Measurements from ENCODE around the gene ACTG1. TPM values are rescaled to one million over a fixed set of nuclear protein-coding genes. Genes with fewer than 3 reads are reported as not detected.

The ACTG1 gene
- 1,613 TPM for total RNA-seq

DNA sequence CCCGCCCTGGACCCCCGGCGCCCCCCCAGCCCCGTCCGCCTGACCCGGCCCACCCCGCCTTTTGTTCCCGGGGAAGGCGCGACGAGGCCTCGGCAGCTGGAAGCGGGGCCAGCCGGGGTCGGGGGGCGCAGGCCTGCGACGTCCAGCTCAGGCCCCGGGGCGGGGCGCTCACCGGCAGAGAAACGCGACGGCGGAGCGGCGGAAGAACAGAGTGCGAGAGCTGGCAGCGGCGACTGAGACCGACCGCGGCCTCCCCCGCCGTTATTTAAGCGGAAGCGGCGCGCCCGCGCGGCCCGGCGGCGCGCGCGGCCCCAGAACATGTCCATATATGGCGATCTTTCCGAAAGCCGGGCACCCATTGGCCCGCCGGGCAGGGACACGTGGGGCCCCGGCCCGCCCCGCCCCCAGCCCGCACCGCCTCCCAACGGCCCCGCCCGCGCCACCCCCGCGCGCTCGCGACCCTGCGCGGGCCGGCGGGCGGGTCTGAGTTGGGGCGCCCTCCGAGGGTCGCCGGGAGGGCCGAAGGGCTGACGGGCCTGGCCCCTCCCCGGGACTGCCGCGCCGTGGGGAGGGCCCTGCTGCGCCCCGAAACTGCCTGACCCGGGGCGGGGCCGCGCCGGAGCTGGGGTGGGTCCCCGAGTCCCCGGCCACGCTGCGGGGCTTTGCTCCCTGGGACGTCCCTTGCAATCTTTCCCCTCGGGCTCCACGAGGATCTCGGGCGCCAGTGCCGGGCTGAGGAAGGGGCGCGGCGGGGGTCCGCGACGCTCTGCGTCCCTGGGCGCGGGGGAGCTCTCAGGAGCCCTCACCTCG, at the start of gene ACTG1:
TSS of gene ACTG1 (minus strand) at position 238 of the 810 bp plus-strand sequence. CDS start 445 bp downstream, outside the sequence.
- peaks cover 37 to 62% (median 43%) of the 10 kb centered on the region in 3 donors for H3K4me1 ChIP-seq (ENCODE audit: control insufficient read depth in 3 of 3, insufficient read depth in 3 of 3, low read length in 3 of 3)
- H3K9ac ChIP-seq (ENCODE audit: low read depth in 1 of 3, low read length in 3 of 3), result peak within 1 kb of the TSS; percentile 91 to 97 (median 94)
- H3K36me3 ChIP-seq (ENCODE audit: control insufficient read depth in 3 of 3, insufficient read depth in 3 of 3, low read length in 3 of 3), result peaks cover 33 to 38% (median 35%) of the 10 kb centered on the region in 3 donors
- H3K27me3 ChIP-seq (ENCODE audit: control insufficient read depth in 3 of 3, insufficient read depth in 3 of 3, low read length in 3 of 3), result no peaks in the 10 kb centered on the region
- H3K9me3 ChIP-seq (ENCODE audit: control insufficient read depth in 3 of 3, low read length in 3 of 3), result peaks cover 0 to 2% (median 0%) of the 10 kb centered on the region in 3 donors
- H3K4me3 ChIP-seq (ENCODE audit: low read length in 3 of 3), result peak within 1 kb of the TSS; percentile 92 to 97 (median 94)
- H3K27ac ChIP-seq (ENCODE audit: low read depth, low read length), result peak within 1 kb of the TSS; percentile 99

DNA sequence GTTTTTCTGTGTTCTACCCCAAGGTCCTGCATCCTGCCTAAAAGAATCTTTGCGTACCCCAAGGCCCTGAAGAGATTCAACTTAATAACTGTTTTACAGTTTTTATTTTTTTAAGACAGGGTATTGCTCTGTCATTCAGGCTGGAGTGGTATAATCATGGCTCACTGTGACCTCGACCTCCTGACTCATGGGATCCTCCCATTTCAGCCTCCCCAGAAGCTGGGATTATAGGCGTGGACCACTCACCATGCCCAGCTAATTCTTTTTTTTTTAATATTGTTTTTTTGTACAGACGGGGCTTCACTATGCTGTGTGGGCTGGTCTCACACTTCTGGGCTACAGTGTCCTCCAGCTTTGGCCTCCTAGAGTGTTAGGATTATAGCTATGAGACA, 48.9 kb upstream of the ACTG1 start:
- Histone ChIP-seq H3K27me3 (ENCODE audit: control insufficient read depth in 3 of 3, insufficient read depth in 3 of 3, low read length in 3 of 3) (no peaks in the 10 kb centered on the region), H3K36me3 (ENCODE audit: control insufficient read depth in 3 of 3, insufficient read depth in 3 of 3, low read length in 3 of 3) (peaks cover 63 to 82% (median 70%) of the 10 kb centered on the region in 3 donors), H3K9me3 (ENCODE audit: control insufficient read depth in 3 of 3, low read length in 3 of 3) (no peaks in the 10 kb centered on the region), H3K4me3 (ENCODE audit: low read length in 3 of 3) (no peak overlapping the region), H3K27ac (ENCODE audit: low read depth, low read length) (no peak overlapping the region), H3K4me1 (ENCODE audit: control insufficient read depth in 3 of 3, insufficient read depth in 3 of 3, low read length in 3 of 3) (peaks cover 10 to 27% (median 20%) of the 10 kb centered on the region in 3 donors), H3K9ac (ENCODE audit: low read depth in 1 of 3, low read length in 3 of 3) (no peak overlapping the region)

DNA sequence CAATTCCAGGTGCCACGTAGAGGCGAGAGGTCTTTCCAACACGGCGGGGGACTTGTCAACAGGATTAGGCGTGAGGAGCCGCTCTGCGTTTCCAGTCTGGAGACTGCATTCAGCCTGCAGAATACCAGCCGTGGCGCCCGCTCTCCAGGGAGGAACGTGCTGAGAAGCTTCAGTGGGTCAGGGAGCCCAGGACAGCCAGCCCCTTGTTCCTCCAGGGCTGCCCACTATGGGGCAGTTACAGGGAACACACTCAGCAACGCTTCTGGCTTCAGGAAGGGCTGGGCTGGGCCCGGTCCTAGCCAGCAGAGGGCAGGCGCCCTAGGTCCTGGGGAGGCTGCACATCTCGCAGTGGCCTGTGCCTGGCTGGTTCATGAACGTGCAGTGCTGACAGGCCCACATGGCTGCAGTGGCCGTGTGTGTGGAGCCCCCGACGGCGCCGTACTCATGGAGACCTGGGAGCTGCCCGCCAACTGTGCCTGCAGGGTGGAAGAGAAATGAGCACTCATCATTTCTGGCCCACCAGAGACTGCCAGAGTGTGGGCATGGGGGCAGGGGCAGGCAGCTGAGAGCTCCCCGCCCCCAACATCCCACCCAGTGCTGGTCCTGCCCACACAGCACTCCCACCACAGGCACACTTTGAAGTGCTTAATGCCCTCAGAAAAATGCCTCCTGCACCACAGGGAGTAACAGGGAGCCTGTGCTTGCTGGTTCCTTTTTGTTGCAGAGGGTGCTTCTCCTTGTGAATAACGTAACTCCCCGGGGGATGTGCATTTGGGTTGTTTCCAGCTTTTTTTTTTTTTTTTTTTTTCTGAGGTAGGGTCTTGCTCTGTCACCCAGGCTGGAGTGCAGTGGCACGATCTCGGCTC, 46.6 kb upstream of the ACTG1 start:
- Histone ChIP-seq H3K9ac (ENCODE audit: low read depth in 1 of 3, low read length in 3 of 3) (no peak overlapping the region), H3K27ac (ENCODE audit: low read depth, low read length) (no peak overlapping the region), H3K27me3 (ENCODE audit: control insufficient read depth in 3 of 3, insufficient read depth in 3 of 3, low read length in 3 of 3) (no peaks in the 10 kb centered on the region), H3K36me3 (ENCODE audit: control insufficient read depth in 3 of 3, insufficient read depth in 3 of 3, low read length in 3 of 3) (peaks cover 51 to 64% (median 52%) of the 10 kb centered on the region in 3 donors), H3K9me3 (ENCODE audit: control insufficient read depth in 3 of 3, low read length in 3 of 3) (no peaks in the 10 kb centered on the region), H3K4me3 (ENCODE audit: low read length in 3 of 3) (no peak overlapping the region), H3K4me1 (ENCODE audit: control insufficient read depth in 3 of 3, insufficient read depth in 3 of 3, low read length in 3 of 3) (peaks cover 6 to 27% (median 18%) of the 10 kb centered on the region in 3 donors)

DNA sequence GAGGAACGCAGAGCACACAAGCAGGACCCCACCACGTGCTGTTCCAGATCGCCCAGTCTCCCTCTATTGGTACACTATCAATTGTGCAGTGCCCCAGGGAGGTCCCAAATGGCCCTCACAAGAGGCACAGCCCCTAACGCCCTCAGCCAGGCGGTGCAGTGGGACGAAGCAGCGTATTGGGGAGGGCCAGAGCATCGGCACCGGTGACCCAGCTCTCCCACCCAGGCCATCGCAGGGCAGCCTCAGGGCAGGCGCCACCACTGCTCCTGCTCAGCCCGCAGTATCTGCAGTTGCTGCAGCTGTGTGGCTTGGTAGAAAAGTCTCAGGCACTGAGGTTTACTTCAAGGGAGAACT, 45.5 kb upstream of the ACTG1 start:
- Histone ChIP-seq H3K4me1 (ENCODE audit: control insufficient read depth in 3 of 3, insufficient read depth in 3 of 3, low read length in 3 of 3) (peaks cover 17 to 38% (median 29%) of the 10 kb centered on the region in 3 donors), H3K4me3 (ENCODE audit: low read length in 3 of 3) (no peak overlapping the region), H3K9me3 (ENCODE audit: control insufficient read depth in 3 of 3, low read length in 3 of 3) (no peaks in the 10 kb centered on the region), H3K27ac (ENCODE audit: low read depth, low read length) (no peak overlapping the region), H3K9ac (ENCODE audit: low read depth in 1 of 3, low read length in 3 of 3) (peak overlapping the region in 1 of 3 donors; percentile 33), H3K36me3 (ENCODE audit: control insufficient read depth in 3 of 3, insufficient read depth in 3 of 3, low read length in 3 of 3) (peaks cover 41 to 53% (median 42%) of the 10 kb centered on the region in 3 donors), H3K27me3 (ENCODE audit: control insufficient read depth in 3 of 3, insufficient read depth in 3 of 3, low read length in 3 of 3) (no peaks in the 10 kb centered on the region)

DNA sequence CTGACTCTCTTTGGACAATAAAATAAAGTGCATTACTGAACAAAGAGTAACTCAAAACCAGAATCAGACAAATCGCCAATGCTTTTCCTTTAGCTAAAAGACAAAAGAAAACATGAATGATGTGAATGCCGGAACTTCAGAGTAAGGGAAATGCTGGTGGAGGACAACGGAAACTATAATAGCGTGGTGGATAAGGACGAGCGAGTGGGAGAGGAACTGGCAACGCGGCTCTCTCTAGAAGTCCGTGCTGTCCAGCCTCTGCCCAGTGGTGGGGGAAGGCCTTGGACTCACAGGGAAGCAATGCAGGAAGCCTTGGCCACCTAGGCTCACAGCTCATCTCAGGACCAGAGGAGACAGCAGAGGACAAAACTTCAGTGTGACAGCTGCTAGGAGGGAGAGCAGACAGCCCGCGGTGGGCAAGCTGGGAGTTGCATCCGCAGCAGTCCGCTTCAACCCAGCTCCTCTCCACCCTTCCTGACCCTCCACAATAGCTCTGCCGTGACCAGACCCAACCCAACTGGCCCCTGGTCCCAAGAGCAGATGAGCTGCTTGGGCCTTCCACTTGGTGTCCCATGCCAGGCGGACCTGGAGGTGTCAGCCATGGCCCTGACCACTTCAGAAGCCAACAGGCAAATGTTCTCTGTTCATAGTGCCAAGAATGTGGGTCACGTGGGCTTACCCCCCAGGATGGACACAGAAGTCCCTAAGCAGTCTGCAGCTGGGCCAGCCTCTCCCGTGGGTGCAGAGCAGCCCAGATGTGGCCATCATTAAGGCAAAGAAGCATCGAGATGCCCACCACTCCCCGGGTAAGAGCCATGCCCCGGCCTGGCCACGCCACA, 44.9 kb upstream of the ACTG1 start:
- no peak overlapping the region for H3K27ac ChIP-seq (ENCODE audit: low read depth, low read length)

DNA sequence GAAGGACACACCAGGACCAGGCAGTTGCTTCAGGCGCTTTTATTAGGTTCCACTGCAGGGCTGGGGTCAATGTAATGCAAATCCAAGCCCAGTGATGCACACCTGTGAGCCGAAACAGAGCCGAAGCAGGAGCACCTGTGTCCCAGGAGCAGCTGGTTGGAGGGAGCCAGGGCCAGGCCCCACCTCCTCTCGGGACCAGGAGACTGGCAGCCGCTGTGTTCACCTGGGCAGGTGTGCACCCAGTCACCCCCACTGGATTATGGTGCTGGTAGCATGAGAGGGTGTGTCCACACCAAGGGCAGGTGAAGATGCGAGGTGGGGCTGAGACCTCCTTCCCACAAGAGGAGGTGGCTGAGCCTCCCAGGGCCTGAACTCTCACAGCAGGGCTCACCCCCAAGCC, 44.3 kb upstream of the ACTG1 start:
- Histone ChIP-seq H3K27ac (ENCODE audit: low read depth, low read length) (peak overlapping the region; percentile 26), H3K27me3 (ENCODE audit: control insufficient read depth in 3 of 3, insufficient read depth in 3 of 3, low read length in 3 of 3) (no peaks in the 10 kb centered on the region), H3K9me3 (ENCODE audit: control insufficient read depth in 3 of 3, low read length in 3 of 3) (no peaks in the 10 kb centered on the region), H3K4me1 (ENCODE audit: control insufficient read depth in 3 of 3, insufficient read depth in 3 of 3, low read length in 3 of 3) (peaks cover 20 to 46% (median 35%) of the 10 kb centered on the region in 3 donors), H3K4me3 (ENCODE audit: low read length in 3 of 3) (no peak overlapping the region), H3K36me3 (ENCODE audit: control insufficient read depth in 3 of 3, insufficient read depth in 3 of 3, low read length in 3 of 3) (peaks cover 35 to 45% (median 37%) of the 10 kb centered on the region in 3 donors), H3K9ac (ENCODE audit: low read depth in 1 of 3, low read length in 3 of 3) (no peak overlapping the region)

More for the DNA sequence above, 44.9 kb upstream of the ACTG1 start:
- peaks cover 20 to 44% (median 35%) of the 10 kb centered on the region in 3 donors for H3K4me1 ChIP-seq (ENCODE audit: control insufficient read depth in 3 of 3, insufficient read depth in 3 of 3, low read length in 3 of 3)
- H3K36me3 ChIP-seq (ENCODE audit: control insufficient read depth in 3 of 3, insufficient read depth in 3 of 3, low read length in 3 of 3), result peaks cover 38 to 50% (median 40%) of the 10 kb centered on the region in 3 donors
- H3K9ac ChIP-seq (ENCODE audit: low read depth in 1 of 3, low read length in 3 of 3), result peak overlapping the region in 1 of 3 donors; percentile 33
- no peaks in the 10 kb centered on the region for H3K27me3 ChIP-seq (ENCODE audit: control insufficient read depth in 3 of 3, insufficient read depth in 3 of 3, low read length in 3 of 3)
- H3K9me3 ChIP-seq (ENCODE audit: control insufficient read depth in 3 of 3, low read length in 3 of 3), result no peaks in the 10 kb centered on the region
- no peak overlapping the region for H3K4me3 ChIP-seq (ENCODE audit: low read length in 3 of 3)

DNA sequence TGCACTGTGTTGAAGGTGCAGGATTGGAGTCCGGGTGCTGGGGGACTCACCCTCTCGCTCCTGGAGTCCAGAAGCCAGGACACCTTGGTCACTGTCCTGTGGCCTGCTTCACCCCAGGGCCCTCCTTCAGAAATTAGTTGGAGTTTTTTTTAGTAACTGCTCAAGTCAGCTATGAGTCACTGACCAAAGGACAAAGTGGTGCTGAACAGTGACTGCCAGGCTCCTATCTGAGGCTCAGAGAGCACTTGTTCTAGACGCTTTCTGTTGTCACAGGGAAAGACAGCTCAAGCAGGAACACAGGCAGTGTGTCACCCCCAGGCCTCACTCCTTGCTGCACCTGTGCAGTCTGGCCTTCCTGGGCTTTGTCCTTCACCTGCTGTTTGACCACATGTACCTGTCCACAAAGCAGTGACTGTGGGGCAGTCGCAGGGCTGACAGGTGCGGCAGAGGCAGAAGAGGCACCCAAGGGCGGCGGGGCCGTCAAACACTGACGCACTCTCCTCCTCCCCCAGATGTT, 43.6 kb upstream of the ACTG1 start:
- H3K9me3 ChIP-seq (ENCODE audit: control insufficient read depth in 3 of 3, low read length in 3 of 3), result no peaks in the 10 kb centered on the region
- H3K27me3 ChIP-seq (ENCODE audit: control insufficient read depth in 3 of 3, insufficient read depth in 3 of 3, low read length in 3 of 3), result no peaks in the 10 kb centered on the region
- H3K4me3 ChIP-seq (ENCODE audit: low read length in 3 of 3), result no peak overlapping the region
- H3K36me3 ChIP-seq (ENCODE audit: control insufficient read depth in 3 of 3, insufficient read depth in 3 of 3, low read length in 3 of 3), result peaks cover 31 to 39% (median 33%) of the 10 kb centered on the region in 3 donors
- peak overlapping the region; percentile 12 to 66 (median 23) for H3K9ac ChIP-seq (ENCODE audit: low read depth in 1 of 3, low read length in 3 of 3)
- peak overlapping the region; percentile 26 for H3K27ac ChIP-seq (ENCODE audit: low read depth, low read length)
- peaks cover 26 to 52% (median 40%) of the 10 kb centered on the region in 3 donors for H3K4me1 ChIP-seq (ENCODE audit: control insufficient read depth in 3 of 3, insufficient read depth in 3 of 3, low read length in 3 of 3)

DNA sequence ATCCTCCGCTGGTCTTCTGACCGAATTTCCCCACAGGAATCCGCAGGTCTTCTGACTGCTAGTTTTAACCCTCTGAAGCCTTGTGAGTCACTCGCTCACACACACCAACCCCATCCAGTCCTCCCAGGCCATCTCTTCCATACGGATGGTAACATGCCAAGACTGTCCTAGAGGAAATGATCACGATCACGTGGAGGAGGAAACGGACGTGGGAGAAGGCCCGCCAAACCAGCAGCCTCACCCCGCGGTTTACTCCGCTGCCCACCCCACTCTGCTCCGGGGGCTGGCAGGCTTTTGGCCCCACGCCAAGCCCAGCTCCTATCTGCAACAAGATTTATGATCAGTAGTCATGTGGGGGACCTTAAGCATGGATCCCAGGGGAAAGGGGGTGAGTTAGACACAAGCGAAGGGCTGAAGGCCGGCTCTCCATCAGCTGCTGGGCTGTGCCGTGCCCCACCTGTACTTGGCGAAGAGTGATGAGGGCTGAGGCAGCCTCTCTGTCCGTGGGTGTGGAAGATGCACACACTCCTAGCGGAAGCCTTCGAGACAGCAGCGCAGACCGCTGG, 41.1 kb upstream of the ACTG1 start:
- Histone ChIP-seq H3K27me3 (ENCODE audit: control insufficient read depth in 3 of 3, insufficient read depth in 3 of 3, low read length in 3 of 3) (no peaks in the 10 kb centered on the region), H3K9me3 (ENCODE audit: control insufficient read depth in 3 of 3, low read length in 3 of 3) (no peaks in the 10 kb centered on the region), H3K4me1 (ENCODE audit: control insufficient read depth in 3 of 3, insufficient read depth in 3 of 3, low read length in 3 of 3) (peaks cover 31 to 61% (median 47%) of the 10 kb centered on the region in 3 donors), H3K9ac (ENCODE audit: low read depth in 1 of 3, low read length in 3 of 3) (peak overlapping the region in 2 of 3 donors; percentile 79 to 89), H3K36me3 (ENCODE audit: control insufficient read depth in 3 of 3, insufficient read depth in 3 of 3, low read length in 3 of 3) (peaks cover 29 to 36% (median 32%) of the 10 kb centered on the region in 3 donors), H3K4me3 (ENCODE audit: low read length in 3 of 3) (peak overlapping the region; percentile 79 to 88 (median 82)), H3K27ac (ENCODE audit: low read depth, low read length) (peak overlapping the region; percentile 65)
